SK-N-SH (cell line): Measurements from ENCODE around the gene PSENEN. TPM values are rescaled to one million over a fixed set of nuclear protein-coding genes. Genes with fewer than 3 reads are reported as not detected.

Source experiments
- CTCF ChIA-PET: fragments of 300-600, 350-600 bp; formaldehyde crosslinking; extraction: SDS; loops from one replicate; lab custom pipeline; 2021; lab: Yijun Ruan, JAX
- POLR2A ChIA-PET: fragments of 350-600 bp; sonication (Branson Sonifier 250); formaldehyde crosslinking; extraction: SDS; loops from one replicate; lab custom pipeline; 2020; ENCODE audit warnings: antibody characterized with exemption, inconsistent platforms; lab: Yijun Ruan, JAX
- DNase-seq: peaks from one replicate; pipeline ENCODE4 v3.0.0; 2012
- H2AFZ ChIP-seq: fragments of 200-600 bp; sonication (generic); 2 replicates; pipeline ENCODE4 v1.8.1; 2016; ENCODE audit warnings: antibody characterized with exemption, mild to moderate bottlenecking, low read depth
- H3F3A ChIP-seq: fragments of 200-600 bp; sonication (generic); replicated peaks from 2 replicates; pipeline ENCODE3; 2016; ENCODE audit warnings: antibody characterized with exemption, mild to moderate bottlenecking; ENCODE audit not compliant: insufficient read depth
- H3K27ac ChIP-seq, 2 experiments: fragments of 200-500 bp in 1 of 2; fragments of 200-600 bp in 1 of 2; sonication (Bioruptor generic) in 1 of 2; sonication (generic), shearing (Covaris generic) in 1 of 2; 2 replicates each; pipeline versions ENCODE4 v1.5.1 to v1.6.1; 2014 to 2016; ENCODE audit warnings: low read depth in 2 of 2, inconsistent platforms in 1 of 2, low read length in 1 of 2, mild to moderate bottlenecking in 1 of 2, mixed read lengths in 1 of 2
- H3K27me3 ChIP-seq: fragments of 200-600 bp; sonication (generic), shearing (Covaris generic); 2 replicates; pipeline ENCODE4 v1.6.1; 2016; ENCODE audit warnings: mixed run types; ENCODE audit not compliant: insufficient read depth
- H3K36me3 ChIP-seq, 2 experiments: fragments of 200-500 bp in 1 of 2; fragments of 200-600 bp in 1 of 2; sonication (Bioruptor generic) in 1 of 2; sonication (generic) in 1 of 2; replicated peaks in 1 of 2; 2 replicates each; pipeline versions ENCODE3 to v1.5.1; 2014 to 2016; ENCODE audit warnings: low read length in 1 of 2, mild to moderate bottlenecking in 1 of 2; ENCODE audit not compliant: insufficient read depth in 2 of 2, control insufficient read depth in 1 of 2
- H3K4me1 ChIP-seq, 2 experiments: fragments of 200-500 bp in 1 of 2; fragments of 200-600 bp in 1 of 2; sonication (Bioruptor generic) in 1 of 2; sonication (generic), shearing (Covaris generic) in 1 of 2; 2 replicates each; pipeline versions ENCODE4 v1.5.1 to v1.6.1; 2014 to 2016; ENCODE audit warnings: low read depth in 1 of 2, low read length in 1 of 2, mixed run types in 1 of 2; ENCODE audit not compliant: insufficient read depth in 2 of 2, control insufficient read depth in 1 of 2
- H3K4me2 ChIP-seq: fragments of 200-600 bp; sonication (generic), shearing (Covaris generic); 2 replicates; pipeline ENCODE4 v1.6.1; 2017; ENCODE audit warnings: mixed run types
- H3K4me3 ChIP-seq, 2 experiments: fragments of 200-500 bp in 1 of 2; fragments of 200-600 bp in 1 of 2; sonication (Bioruptor generic) in 1 of 2; sonication (generic), shearing (Covaris generic) in 1 of 2; 2 replicates each; pipeline versions ENCODE4 v1.5.1 to v1.8.1; 2014 to 2016; ENCODE audit warnings: low read depth in 2 of 2, inconsistent platforms in 1 of 2, low read length in 1 of 2, mild to moderate bottlenecking in 1 of 2, mixed read lengths in 1 of 2, moderate library complexity in 1 of 2
- H3K79me2 ChIP-seq: fragments of 200-600 bp; sonication (generic); 2 replicates; pipeline ENCODE4 v1.8.1; 2017; ENCODE audit warnings: mild to moderate bottlenecking; ENCODE audit not compliant: insufficient read depth
- H3K9ac ChIP-seq: fragments of 200-600 bp; sonication (generic); 2 replicates; pipeline ENCODE4 v1.6.1; 2017; ENCODE audit warnings: mixed run types
- H3K9me2 ChIP-seq: fragments of 200-600 bp; sonication (generic); 2 replicates; pipeline ENCODE4 v1.6.1; 2017; ENCODE audit warnings: mixed run types
- H3K9me3 ChIP-seq: fragments of 200-600 bp; sonication (generic); 2 replicates; pipeline ENCODE4 v1.6.1; 2017; ENCODE audit warnings: mixed run types, mild to moderate bottlenecking, moderate library complexity
- H4K20me1 ChIP-seq: fragments of 200-600 bp; sonication (generic); 2 replicates; pipeline ENCODE4 v1.6.1; 2017; ENCODE audit warnings: mild to moderate bottlenecking, mixed run types; ENCODE audit not compliant: insufficient read depth
- CHD2 ChIP-seq: fragments of 150-350 bp; IDR thresholded peaks from 2 replicates; pipeline ENCODE4 v1.6.1; 2018; ENCODE audit warnings: low read length; ENCODE audit not compliant: partially characterized antibody
- EP300 ChIP-seq, 2 experiments: IDR thresholded peaks; 2 replicates each; pipeline versions ENCODE4 v1.4.0 to v1.6.1; 2012; ENCODE audit warnings: borderline replicate concordance in 1 of 2, low read depth in 1 of 2, low read length in 1 of 2
- EZH2phosphoT487 ChIP-seq: fragments of 200-600 bp; sonication (generic); IDR thresholded peaks from 2 replicates; pipeline ENCODE4 v1.6.1; 2017; ENCODE audit warnings: low read depth, mixed run types, mild to moderate bottlenecking, antibody characterized with exemption, moderate library complexity, borderline replicate concordance
- FOSL2 ChIP-seq: IDR thresholded peaks from 2 replicates; pipeline ENCODE4 v1.4.0; 2012; ENCODE audit warnings: low read depth, mild to moderate bottlenecking, moderate library complexity, borderline replicate concordance
- FOXJ3 ChIP-seq: sonication (generic); formaldehyde crosslinking; IDR thresholded peaks from 2 replicates; pipeline ENCODE4 v1.5.1; 2020; ENCODE audit warnings: mild to moderate bottlenecking, missing genetic modification reagents
- GATA2 ChIP-seq: sonication (generic); formaldehyde crosslinking; IDR thresholded peaks from 2 replicates; pipeline ENCODE4 v1.5.0; 2020; ENCODE audit warnings: mild to moderate bottlenecking, missing genetic modification reagents
- JUND ChIP-seq: IDR thresholded peaks from 2 replicates; pipeline ENCODE4 v1.4.0; 2012
- NFIC ChIP-seq: IDR thresholded peaks from 2 replicates; pipeline ENCODE4 v1.4.0; 2012; ENCODE audit warnings: borderline replicate concordance
- NRF1 ChIP-seq: IDR thresholded peaks from 2 replicates; pipeline ENCODE4 v1.6.1; 2012; ENCODE audit warnings: low read depth, mild to moderate bottlenecking, low read length
- POLR2AphosphoS5 ChIP-seq: IDR thresholded peaks from 2 replicates; pipeline ENCODE4 v1.6.1; 2012; ENCODE audit warnings: low read depth, low read length
- RAD21 ChIP-seq: IDR thresholded peaks from 2 replicates; pipeline ENCODE4 v1.6.1; 2012; ENCODE audit warnings: mild to moderate bottlenecking, low read length
- RXRA ChIP-seq: IDR thresholded peaks from 2 replicates; pipeline ENCODE4 v1.4.0; 2012; ENCODE audit warnings: low read depth, mild to moderate bottlenecking, borderline replicate concordance
- SIN3A ChIP-seq: IDR thresholded peaks from 2 replicates; pipeline ENCODE4 v1.6.1; 2012; ENCODE audit warnings: low read depth, mild to moderate bottlenecking, low read length, moderate library complexity, borderline replicate concordance
- SMC3 ChIP-seq: IDR thresholded peaks from 2 replicates; pipeline ENCODE4 v1.6.1; 2012; ENCODE audit warnings: low read depth, low read length, improper control_type of control experiment
- TCF12 ChIP-seq: IDR thresholded peaks from 2 replicates; pipeline ENCODE4 v1.4.0; 2012
- TEAD4 ChIP-seq: IDR thresholded peaks from 2 replicates; pipeline ENCODE4 v1.4.0; 2012; ENCODE audit warnings: mild to moderate bottlenecking, borderline replicate concordance; ENCODE audit not compliant: insufficient read depth
- WGBS: methylation state at CpG from one replicate; pipeline ENCODE4 v1.1.6; 2017; ENCODE audit warnings: low lambda C conversion rate; 5-methylcytosine and 5-hydroxymethylcytosine counted together
- polyA plus RNA-seq, 3 experiments: library from polyadenylated mRNA; depleted of rRNA; stranded (reverse); fragments of >200 nt; gene quantifications; 2 replicates each; pipeline ENCODE4 v1.2.3, GENCODE V29; 2012
- TF ChIP-seq, protein P1 (sequence below): fragments of 200-600 bp; sonication (generic); IDR thresholded peaks from 2 replicates; pipeline ENCODE4 v1.6.1; 2017; ENCODE audit warnings: antibody characterized with exemption, mild to moderate bottlenecking, moderate library complexity
- TF ChIP-seq, protein P2 (sequence below): fragments of 150-350 bp; IDR thresholded peaks from 2 replicates; pipeline ENCODE4 v1.6.1; 2017; ENCODE audit warnings: antibody characterized with exemption, low read length, low read depth, borderline replicate concordance
- TF ChIP-seq, protein P3 (sequence below): IDR thresholded peaks from 2 replicates; pipeline ENCODE4 v1.4.0; 2012; ENCODE audit warnings: low read depth, borderline replicate concordance
- TF ChIP-seq, protein P4 (sequence below): IDR thresholded peaks from 2 replicates; pipeline ENCODE4 v1.4.0; 2012; ENCODE audit warnings: low read depth

The PSENEN gene
- polyA plus RNA-seq, 1 of the 3 experiments (the other 2 are of a cell fraction), result 99.2 TPM

DNA sequence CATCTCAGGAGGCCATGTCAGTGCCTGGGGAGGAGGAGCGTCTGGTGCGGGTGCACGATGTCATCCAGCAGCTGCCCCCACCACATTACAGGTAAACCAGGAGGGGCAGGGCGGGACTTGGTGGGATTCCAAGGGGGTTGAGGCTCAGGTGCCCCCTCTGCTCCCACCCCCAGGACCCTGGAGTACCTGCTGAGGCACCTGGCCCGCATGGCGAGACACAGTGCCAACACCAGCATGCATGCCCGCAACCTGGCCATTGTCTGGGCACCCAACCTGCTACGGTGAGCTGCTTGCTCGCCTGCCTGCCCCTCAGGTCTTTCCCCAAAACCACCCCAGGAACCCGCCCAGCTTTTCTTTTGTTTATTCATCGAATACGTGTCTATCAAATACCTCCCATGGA lies 37.1 kb downstream of the PSENEN start:
- Histone ChIP-seq H3F3A (no peaks in the 10 kb centered on the region), H4K20me1 (no peaks in the 10 kb centered on the region), H3K9me2 (no peaks in the 10 kb centered on the region), H3K4me2 (no peak overlapping the region), H3K9ac (no peak overlapping the region), H3K9me3 (no peaks in the 10 kb centered on the region), H3K27me3 (no peaks in the 10 kb centered on the region), H3K27ac (no peak overlapping the region), H3K79me2 (no peaks in the 10 kb centered on the region), H3K4me3 (no peak overlapping the region), H3K4me1 (no peaks in the 10 kb centered on the region), H2AFZ (no peak overlapping the region), H3K36me3 (peaks cover 0 to 8% of the 10 kb centered on the region in 2 experiments)
- no peak for DNase-seq
- POLR2A ChIA-PET, result no interaction called here
- TF ChIP-seq RXRA (no peak), GATA2 (CRISPR knock-in tag) (no peak), CHD2 (no peak), SMC3 (no peak), NFIC (no peak)
- TF ChIP-seq, protein P1, sequence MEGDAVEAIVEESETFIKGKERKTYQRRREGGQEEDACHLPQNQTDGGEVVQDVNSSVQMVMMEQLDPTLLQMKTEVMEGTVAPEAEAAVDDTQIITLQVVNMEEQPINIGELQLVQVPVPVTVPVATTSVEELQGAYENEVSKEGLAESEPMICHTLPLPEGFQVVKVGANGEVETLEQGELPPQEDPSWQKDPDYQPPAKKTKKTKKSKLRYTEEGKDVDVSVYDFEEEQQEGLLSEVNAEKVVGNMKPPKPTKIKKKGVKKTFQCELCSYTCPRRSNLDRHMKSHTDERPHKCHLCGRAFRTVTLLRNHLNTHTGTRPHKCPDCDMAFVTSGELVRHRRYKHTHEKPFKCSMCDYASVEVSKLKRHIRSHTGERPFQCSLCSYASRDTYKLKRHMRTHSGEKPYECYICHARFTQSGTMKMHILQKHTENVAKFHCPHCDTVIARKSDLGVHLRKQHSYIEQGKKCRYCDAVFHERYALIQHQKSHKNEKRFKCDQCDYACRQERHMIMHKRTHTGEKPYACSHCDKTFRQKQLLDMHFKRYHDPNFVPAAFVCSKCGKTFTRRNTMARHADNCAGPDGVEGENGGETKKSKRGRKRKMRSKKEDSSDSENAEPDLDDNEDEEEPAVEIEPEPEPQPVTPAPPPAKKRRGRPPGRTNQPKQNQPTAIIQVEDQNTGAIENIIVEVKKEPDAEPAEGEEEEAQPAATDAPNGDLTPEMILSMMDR, result no peak
- CTCF ChIA-PET, result no interaction called here
- WGBS, result 92% methylated on average over 9 of the region's 12 CpGs

DNA sequence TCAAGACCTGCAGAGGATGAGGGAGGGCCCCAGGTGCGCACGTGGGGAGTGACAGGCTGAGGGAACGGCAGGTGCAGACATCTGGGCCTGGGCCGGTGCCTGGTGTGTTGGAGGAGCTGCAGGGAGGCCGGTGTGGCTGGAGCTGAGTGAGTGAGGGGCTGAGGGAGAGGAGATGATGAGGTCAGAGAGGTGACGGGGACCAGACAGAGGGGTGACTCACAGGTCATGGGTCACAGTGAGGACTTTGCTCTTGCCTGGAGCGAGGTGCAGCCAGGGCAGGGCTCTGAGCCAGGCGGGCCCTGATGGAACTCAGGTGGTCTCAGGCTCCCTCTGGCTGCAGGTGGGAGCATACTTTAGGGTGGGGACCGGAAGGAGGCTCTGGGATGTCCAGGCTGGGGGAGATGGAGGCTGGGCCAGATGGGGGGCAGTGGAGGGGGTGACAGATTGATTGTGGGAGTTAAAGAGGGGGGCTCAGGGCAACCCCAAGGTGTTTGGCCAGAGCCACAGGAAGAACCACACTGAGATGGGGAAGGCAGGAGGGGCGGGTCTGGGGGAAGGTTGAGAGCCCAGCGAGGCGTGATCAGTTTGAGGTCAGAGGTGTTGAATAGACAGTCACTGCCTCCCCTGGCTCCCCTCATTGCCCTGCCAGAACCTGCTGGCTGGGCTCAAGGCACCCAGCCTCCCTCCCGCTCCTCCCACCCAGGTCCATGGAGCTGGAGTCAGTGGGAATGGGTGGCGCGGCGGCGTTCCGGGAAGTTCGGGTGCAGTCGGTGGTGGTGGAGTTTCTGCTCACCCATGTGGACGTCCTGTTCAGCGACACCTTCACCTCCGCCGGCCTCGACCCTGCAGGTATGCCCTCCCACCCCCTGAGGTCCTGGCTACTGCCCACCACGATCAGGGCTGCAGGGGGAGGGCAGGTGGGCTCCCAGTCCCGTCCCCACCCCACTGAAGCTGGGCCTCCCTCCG lies 38.3 kb downstream of the PSENEN start:
- CTCF ChIA-PET, result no interaction called here
- H3K4me1 ChIP-seq, result no peaks in the 10 kb centered on the region
- H3K27me3 ChIP-seq, result no peaks in the 10 kb centered on the region
- POLR2A ChIA-PET, result no interaction called here
- no peak overlapping the region for H3K9ac ChIP-seq
- H3K36me3 ChIP-seq, result peaks cover 0 to 8% of the 10 kb centered on the region in 2 experiments
- no peak overlapping the region for H3K27ac ChIP-seq
- no peak overlapping the region for H3K4me3 ChIP-seq
- no peaks in the 10 kb centered on the region for H3K9me3 ChIP-seq
- H4K20me1 ChIP-seq, result no peaks in the 10 kb centered on the region
- no peak for TF ChIP-seq JUND
- TF ChIP-seq SIN3A, result no peak
- no peak for TF ChIP-seq EP300 (IDR thresholded peaks at IDR 0.05; ENCODE audit: borderline replicate concordance in 1 of 2, low read depth in 1 of 2, low read length in 1 of 2)
- TF ChIP-seq GATA2 (CRISPR knock-in tag), result no peak
- no peak for TF ChIP-seq EZH2phosphoT487
- TF ChIP-seq RAD21, result no peak
- TF ChIP-seq, protein P2, sequence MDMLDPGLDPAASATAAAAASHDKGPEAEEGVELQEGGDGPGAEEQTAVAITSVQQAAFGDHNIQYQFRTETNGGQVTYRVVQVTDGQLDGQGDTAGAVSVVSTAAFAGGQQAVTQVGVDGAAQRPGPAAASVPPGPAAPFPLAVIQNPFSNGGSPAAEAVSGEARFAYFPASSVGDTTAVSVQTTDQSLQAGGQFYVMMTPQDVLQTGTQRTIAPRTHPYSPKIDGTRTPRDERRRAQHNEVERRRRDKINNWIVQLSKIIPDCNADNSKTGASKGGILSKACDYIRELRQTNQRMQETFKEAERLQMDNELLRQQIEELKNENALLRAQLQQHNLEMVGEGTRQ, result no peak
- no peak for TF ChIP-seq SMC3
- TF ChIP-seq, protein P1, result no peak
- TF ChIP-seq, protein P3, sequence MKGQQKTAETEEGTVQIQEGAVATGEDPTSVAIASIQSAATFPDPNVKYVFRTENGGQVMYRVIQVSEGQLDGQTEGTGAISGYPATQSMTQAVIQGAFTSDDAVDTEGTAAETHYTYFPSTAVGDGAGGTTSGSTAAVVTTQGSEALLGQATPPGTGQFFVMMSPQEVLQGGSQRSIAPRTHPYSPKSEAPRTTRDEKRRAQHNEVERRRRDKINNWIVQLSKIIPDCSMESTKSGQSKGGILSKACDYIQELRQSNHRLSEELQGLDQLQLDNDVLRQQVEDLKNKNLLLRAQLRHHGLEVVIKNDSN, result no peak
- TF ChIP-seq NRF1, result no peak
- no peak for TF ChIP-seq NFIC
- no peak for TF ChIP-seq FOSL2
- no peak for TF ChIP-seq TEAD4
- no peak for TF ChIP-seq FOXJ3 (CRISPR knock-in tag)
- TF ChIP-seq TCF12, result no peak
- no peak for TF ChIP-seq POLR2AphosphoS5
- TF ChIP-seq, protein P4, sequence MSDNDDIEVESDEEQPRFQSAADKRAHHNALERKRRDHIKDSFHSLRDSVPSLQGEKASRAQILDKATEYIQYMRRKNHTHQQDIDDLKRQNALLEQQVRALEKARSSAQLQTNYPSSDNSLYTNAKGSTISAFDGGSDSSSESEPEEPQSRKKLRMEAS, result no peak
- WGBS, result 90% methylated on average over 27 of the region's 28 CpGs
- H3K9me2 ChIP-seq, result no peaks in the 10 kb centered on the region
- no peak overlapping the region for H2AFZ ChIP-seq
- DNase-seq, result no peak
- H3K4me2 ChIP-seq, result no peak overlapping the region
- no peaks in the 10 kb centered on the region for H3K79me2 ChIP-seq
- no peaks in the 10 kb centered on the region for H3F3A ChIP-seq
